Measurements from ENCODE around the gene MYPOP. TPM values are rescaled to one million over a fixed set of nuclear protein-coding genes. Genes with fewer than 3 reads are reported as not detected.

MYPOP gene
- total and polyA plus RNA-seq, 2 of the 13 experiments (the other 11 are each of a cell fraction or from before 2014, with no cell fraction given) = 2.3 to 2.7 TPM

GRCh38 chr19:45876411-45877197 lies 25.8 kb downstream of the MYPOP start (continued):
- TF ChIP-seq ZNF546 (CRISPR knock-in tag; conservative IDR thresholded peaks at IDR 0.05) (no peak), POLR2A (IDR thresholded peaks at IDR 0.05; ENCODE audit: insufficient read depth in 1 of 2, low read depth in 2 of 2, low read length in 2 of 2) (peak in 1 of 2 experiments; percentile 56; a peak in 2 of 4 replicates), ZKSCAN1 (IDR thresholded peaks at IDR 0.05; ENCODE audit: low read length) (no peak), GPBP1L1 (CRISPR knock-in tag; IDR thresholded peaks at IDR 0.05) (no peak), FOXJ3 (CRISPR knock-in tag; IDR thresholded peaks at IDR 0.05; ENCODE audit: borderline replicate concordance) (0 out of 2 replicates have a peak, but pooled peaks have one; percentile 44), SP140L (CRISPR knock-in tag; IDR thresholded peaks at IDR 0.05; ENCODE audit: borderline replicate concordance) (no peak), SRSF1 (optimal IDR thresholded peaks at IDR 0.05; ENCODE audit: low read depth, low read length) (peak; percentile 91), ARNT (IDR thresholded peaks at IDR 0.05) (no peak), KMT2B (CRISPR knock-in tag; IDR thresholded peaks at IDR 0.05) (0 out of 2 replicates have a peak, but pooled peaks have one; percentile 27), ZNF333 (CRISPR knock-in tag; IDR thresholded peaks at IDR 0.05; ENCODE audit: borderline replicate concordance) (no peak), FLYWCH1 (CRISPR knock-in tag; IDR thresholded peaks at IDR 0.05) (no peak), NCOA1 (CRISPR knock-in tag; IDR thresholded peaks at IDR 0.05) (0 out of 2 replicates have a peak, but pooled peaks have one; percentile 49), ZNF510 (CRISPR knock-in tag; IDR thresholded peaks at IDR 0.05; ENCODE audit: low read depth) (0 out of 2 replicates have a peak, but pooled peaks have one; percentile 28), LRRFIP1 (CRISPR knock-in tag; conservative IDR thresholded peaks at IDR 0.05) (no peak), ZNF547 (CRISPR knock-in tag; IDR thresholded peaks at IDR 0.05) (0 out of 2 replicates have a peak, but pooled peaks have one; percentile 62), ZNF354B (CRISPR knock-in tag; IDR thresholded peaks at IDR 0.05) (no peak), HMGA1 (CRISPR knock-in tag; conservative IDR thresholded peaks at IDR 0.05) (no peak), POGK (CRISPR knock-in tag; conservative IDR thresholded peaks at IDR 0.05) (no peak), ZNF142 (CRISPR knock-in tag; IDR thresholded peaks at IDR 0.05) (no peak)
